A673 (cell line): ENCODE data around the gene OR2T33. TPM values are rescaled to one million over a fixed set of nuclear protein-coding genes. Genes with fewer than 3 reads are reported as not detected.

Experiments used
- BruUV-seq: library from RNA; stranded (reverse); fragments of 400-500 nt; replicated peaks from 2 replicates; lab custom pipeline; 2021; lab: Mats Ljungman, UMichigan
- CTCF ChIA-PET: fragments of 300-600 bp; sonication (Branson Sonifier 250); formaldehyde crosslinking; loops from one replicate; lab custom pipeline; 2022; ENCODE audit warnings: antibody characterized with exemption; lab: Charles Lee
- POLR2A ChIA-PET: fragments of 300-600 bp; sonication (Branson Sonifier 250); formaldehyde crosslinking; loops from one replicate; lab custom pipeline; 2022; ENCODE audit warnings: antibody characterized with exemption; ENCODE audit not compliant: low non-redundant PET; lab: Charles Lee
- DNase-seq: peaks from one replicate; pipeline ENCODE4 v3.0.0-alpha.2; 2015; ENCODE audit warnings: low spot score
- H3K27ac ChIP-seq: fragments of 200-600 bp; sonication (generic); 2 replicates; pipeline ENCODE4 v1.5.1; 2016; ENCODE audit warnings: mixed run types, low read depth, mild to moderate bottlenecking, mixed read lengths, antibody characterized with exemption, low read length; ENCODE audit not compliant: poor library complexity, severe bottlenecking
- H3K27me3 ChIP-seq: fragments of 200-600 bp; sonication (generic); replicated peaks from 2 replicates; pipeline ENCODE4 v1.6.1; 2017; ENCODE audit warnings: mixed run types, low read depth, mild to moderate bottlenecking, mixed read lengths, antibody characterized with exemption, low read length; ENCODE audit not compliant: insufficient read depth, poor library complexity
- H3K36me3 ChIP-seq: fragments of 200-600 bp; sonication (generic); 2 replicates; pipeline ENCODE4 v1.6.1; 2016; ENCODE audit warnings: mixed run types, mild to moderate bottlenecking, mixed read lengths, antibody characterized with exemption, low read length; ENCODE audit not compliant: insufficient read depth, poor library complexity, severe bottlenecking
- H3K4me1 ChIP-seq: fragments of 200-600 bp; sonication (generic); 2 replicates; pipeline ENCODE4 v1.6.1; 2017; ENCODE audit warnings: mixed run types, mild to moderate bottlenecking, mixed read lengths, antibody characterized with exemption, low read length; ENCODE audit not compliant: insufficient read depth, poor library complexity, severe bottlenecking
- H3K4me3 ChIP-seq: fragments of 200-600 bp; sonication (generic); 2 replicates; pipeline ENCODE4 v1.5.1; 2016; ENCODE audit warnings: low read depth, mixed run types, mild to moderate bottlenecking, mixed read lengths, low read length; ENCODE audit not compliant: poor library complexity, severe bottlenecking
- H3K9me3 ChIP-seq: fragments of 200-600 bp; sonication (generic); 2 replicates; pipeline ENCODE4 v1.6.1; 2016; ENCODE audit warnings: mixed run types, low read depth, mild to moderate bottlenecking, mixed read lengths, antibody characterized with exemption, low read length; ENCODE audit not compliant: poor library complexity, severe bottlenecking
- EZH2 ChIP-seq: fragments of 200-600 bp; sonication (generic); IDR thresholded peaks from 2 replicates; pipeline ENCODE4 v1.6.1; 2017; ENCODE audit warnings: borderline replicate concordance, low read depth, mild to moderate bottlenecking, mixed read lengths, antibody characterized with exemption, low read length; ENCODE audit not compliant: poor library complexity, severe bottlenecking
- intact Hi-C: fragments of 100-400 bp; cut with micrococcal nuclease; formaldehyde crosslinking; loops from one replicate; pipeline ENCODE4 v1.10.0; 2022; ENCODE audit not compliant: unreplicated experiment
- total RNA-seq: library from RNA; stranded (reverse); gene quantifications from 2 replicates; pipeline ENCODE4 v1.2.3, GENCODE V29; 2021
- TF ChIP-seq, protein P1 (sequence below): fragments of 300-800, 200-600 bp; sonication (generic); conservative IDR thresholded peaks from 2 replicates; pipeline ENCODE4 v1.5.1; 2017; ENCODE audit warnings: low read depth, mild to moderate bottlenecking, antibody characterized with exemption, low read length, moderate library complexity, mixed read lengths

OR2T33 gene
- total RNA-seq, 1 experiment from 2014 or later, result not detected

DNA sequence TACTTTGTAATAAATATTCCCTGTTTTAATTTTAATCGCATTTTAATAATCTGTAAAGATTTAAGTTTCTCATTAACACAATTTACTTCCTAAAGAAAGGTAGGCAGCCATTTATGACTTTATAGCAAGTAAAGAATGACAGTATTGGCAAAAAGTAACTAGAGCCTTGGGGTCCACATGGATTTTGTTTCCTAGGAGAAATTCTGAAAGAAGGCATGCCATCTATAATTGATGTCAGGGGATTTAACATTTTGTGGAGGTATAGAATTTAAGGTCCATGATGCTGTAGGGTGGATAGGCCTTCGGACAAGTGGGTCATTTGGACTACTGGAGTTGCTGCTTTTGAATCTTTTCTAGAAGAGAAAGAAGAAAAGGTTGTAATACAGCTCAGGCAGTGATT, 46.7 kb downstream of the OR2T33 start, which contains the start of gene OR2M4:
Gene OR2M4, plus strand, starts transcription at position 301 of the 400 bp plus-strand sequence. CDS start 7,512 bp downstream, outside the sequence.
- Histone ChIP-seq H3K36me3 (no peaks in the 10 kb centered on the region), H3K4me1 (no peaks in the 10 kb centered on the region), H3K4me3 (no peak within 1 kb of the TSS), H3K9me3 (peaks cover 23% of the 10 kb centered on the region), H3K27ac (no peak within 1 kb of the TSS), H3K27me3 (no peaks in the 10 kb centered on the region)
- POLR2A ChIA-PET, result no interaction called here
- intact Hi-C loops, result no loop called here
- no TSS peak for BruUV-seq
- CTCF ChIA-PET, result no interaction called here
- TF ChIP-seq EZH2, result no peak
- TF ChIP-seq, protein P1, sequence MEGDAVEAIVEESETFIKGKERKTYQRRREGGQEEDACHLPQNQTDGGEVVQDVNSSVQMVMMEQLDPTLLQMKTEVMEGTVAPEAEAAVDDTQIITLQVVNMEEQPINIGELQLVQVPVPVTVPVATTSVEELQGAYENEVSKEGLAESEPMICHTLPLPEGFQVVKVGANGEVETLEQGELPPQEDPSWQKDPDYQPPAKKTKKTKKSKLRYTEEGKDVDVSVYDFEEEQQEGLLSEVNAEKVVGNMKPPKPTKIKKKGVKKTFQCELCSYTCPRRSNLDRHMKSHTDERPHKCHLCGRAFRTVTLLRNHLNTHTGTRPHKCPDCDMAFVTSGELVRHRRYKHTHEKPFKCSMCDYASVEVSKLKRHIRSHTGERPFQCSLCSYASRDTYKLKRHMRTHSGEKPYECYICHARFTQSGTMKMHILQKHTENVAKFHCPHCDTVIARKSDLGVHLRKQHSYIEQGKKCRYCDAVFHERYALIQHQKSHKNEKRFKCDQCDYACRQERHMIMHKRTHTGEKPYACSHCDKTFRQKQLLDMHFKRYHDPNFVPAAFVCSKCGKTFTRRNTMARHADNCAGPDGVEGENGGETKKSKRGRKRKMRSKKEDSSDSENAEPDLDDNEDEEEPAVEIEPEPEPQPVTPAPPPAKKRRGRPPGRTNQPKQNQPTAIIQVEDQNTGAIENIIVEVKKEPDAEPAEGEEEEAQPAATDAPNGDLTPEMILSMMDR, result no peak
- DNase-seq, result no peak

DNA sequence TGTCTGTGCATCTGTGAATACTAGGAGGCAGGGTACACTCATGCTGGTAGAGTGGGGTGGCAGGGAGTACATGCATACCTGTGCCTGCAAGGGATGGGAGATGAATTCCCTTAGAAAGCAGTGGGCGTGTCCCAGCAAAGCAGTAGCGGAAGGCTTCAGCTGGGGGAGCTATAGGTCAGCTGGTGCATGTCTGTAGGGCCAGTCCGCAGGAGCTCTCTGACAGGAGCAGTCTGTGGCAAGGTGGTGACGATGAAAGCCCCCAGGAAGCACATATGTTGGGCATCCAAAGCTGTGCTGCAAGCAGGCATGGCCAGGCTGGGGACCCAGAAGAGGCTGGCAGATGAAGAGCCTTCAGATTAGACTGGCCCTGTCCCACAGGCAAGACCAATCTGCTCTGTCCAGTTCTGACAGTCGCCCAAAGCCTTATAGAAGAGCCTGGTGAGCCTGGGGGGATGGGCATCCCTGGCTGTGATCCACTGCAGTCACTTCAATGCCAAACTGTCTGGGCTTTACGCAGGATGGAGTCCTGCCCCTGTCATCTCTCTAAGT, 48.3 kb downstream of the OR2T33 start:
- Histone ChIP-seq H3K4me1 (no peaks in the 10 kb centered on the region), H3K27ac (no peak overlapping the region), H3K36me3 (no peaks in the 10 kb centered on the region), H3K27me3 (no peaks in the 10 kb centered on the region), H3K9me3 (peaks cover 28% of the 10 kb centered on the region), H3K4me3 (no peak overlapping the region)
- intact Hi-C loops, result no loop called here
- no TSS peak for BruUV-seq
- TF ChIP-seq EZH2, result no peak
- TF ChIP-seq, protein P1, result no peak
- ChIA-PET POLR2A (no interaction called here), CTCF (no interaction called here)
- DNase-seq, result no peak

DNA sequence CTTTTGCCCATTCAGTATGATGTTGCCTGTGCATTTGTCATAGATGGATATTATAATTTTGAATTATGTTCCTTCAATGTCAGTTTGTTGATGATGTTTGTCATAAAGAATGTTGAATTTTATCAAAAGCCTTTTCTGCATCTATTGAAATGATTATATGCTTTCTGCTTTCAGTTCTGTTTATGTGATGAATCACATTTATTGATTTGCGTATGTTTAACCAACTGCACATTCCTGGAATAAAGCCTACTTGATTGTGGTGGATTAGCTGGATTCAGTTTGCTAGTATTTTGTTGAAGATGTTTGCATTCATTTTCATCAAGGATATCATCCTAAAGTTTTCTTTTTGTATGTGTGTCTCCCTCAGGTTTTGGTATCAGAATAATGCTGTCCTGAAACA, 52.2 kb downstream of the OR2T33 start:
- ChIA-PET POLR2A (no interaction called here), CTCF (no interaction called here)
- Histone ChIP-seq H3K4me3 (no peak overlapping the region), H3K9me3 (peaks cover 28% of the 10 kb centered on the region), H3K27me3 (no peaks in the 10 kb centered on the region), H3K36me3 (no peaks in the 10 kb centered on the region), H3K4me1 (no peaks in the 10 kb centered on the region), H3K27ac (no peak overlapping the region)
- TF ChIP-seq, protein P1, result no peak
- no peak for TF ChIP-seq EZH2
- intact Hi-C loops, result no loop called here
- no peak for DNase-seq
- no TSS peak for BruUV-seq

Other genes with a start within 250 kb of the OR2T33 start
- 0.13 TPM in 1 of 2 replicates, not detected in the other for gene OR2L2, start 247.9 kb downstream of the OR2T33 start, total RNA-seq
- not detected in 2 replicates for gene OR2L3, start 231.1 kb downstream of the OR2T33 start, total RNA-seq
- gene OR2L13, start 182.8 kb downstream of the OR2T33 start, total RNA-seq, result not detected in 2 replicates
- gene OR2M5, start 132.8 kb downstream of the OR2T33 start, total RNA-seq, result not detected in 2 replicates
- gene OR2M2, start 103.2 kb downstream of the OR2T33 start, total RNA-seq, result not detected in 2 replicates
- gene OR2M3, start 80.7 kb downstream of the OR2T33 start, total RNA-seq, result 0.15 and 0.19 TPM in 2 replicates
- gene OR2M4, start 46.6 kb downstream of the OR2T33 start, total RNA-seq, result 0.11 and 0.13 TPM in 2 replicates
- not detected in 2 replicates for gene OR2T12, start 25.4 kb upstream of the OR2T33 start, total RNA-seq
- not detected in 2 replicates for gene OR2M7, start 46.6 kb upstream of the OR2T33 start, total RNA-seq
- not detected in 2 replicates for gene OR14C36, start 70.8 kb upstream of the OR2T33 start, total RNA-seq
- gene OR2T4, start 83.7 kb upstream of the OR2T33 start, total RNA-seq, result not detected in 2 replicates
- gene OR2T6, start 97.8 kb upstream of the OR2T33 start, total RNA-seq, result not detected in 2 replicates
- gene OR2T1, start 125.1 kb upstream of the OR2T33 start, total RNA-seq, result not detected in 2 replicates
- not detected in 2 replicates for gene OR2T2, start 167.7 kb upstream of the OR2T33 start, total RNA-seq
- gene OR2T3, start 195.4 kb upstream of the OR2T33 start, total RNA-seq, result not detected in 2 replicates
- gene OR2T5, start 210.6 kb upstream of the OR2T33 start, total RNA-seq, result not detected in 2 replicates
- not detected in 2 replicates for gene OR2G6, start 230.1 kb upstream of the OR2T33 start, total RNA-seq